ENCODE measurements around the gene GPR39. TPM values are rescaled to one million over a fixed set of nuclear protein-coding genes. Genes with fewer than 3 reads are reported as not detected.

GPR39 gene
- total RNA-seq, 1 donor from 2014 or later = 7.1 TPM

- Histone ChIP-seq H3K27me3 (ENCODE audit: control insufficient read depth, insufficient read depth, low read length) (no peaks in the 10 kb centered on the region), H3K36me3 (ENCODE audit: control insufficient read depth, insufficient read depth, low read length) (no peaks in the 10 kb centered on the region), H3K4me3 (ENCODE audit: low read depth, low read length) (no peak overlapping the region)
- no peak for DNase-seq (ENCODE audit: low read depth)
- no peak for TF ChIP-seq CTCF (IDR thresholded peaks at IDR 0.05; ENCODE audit: insufficient read depth, low read length, severe bottlenecking)
- no peak for FAIRE-seq
These were observed 67.5 kb downstream of the GPR39 start for GRCh38 chr2:132484144-132484543.

- TF ChIP-seq CTCF (IDR thresholded peaks at IDR 0.05; ENCODE audit: insufficient read depth, low read length, severe bottlenecking) = no peak
- DNase-seq (ENCODE audit: low read depth) = no peak
- no peak for FAIRE-seq
- Histone ChIP-seq H3K36me3 (ENCODE audit: control insufficient read depth, insufficient read depth, low read length) (no peaks in the 10 kb centered on the region), H3K4me3 (ENCODE audit: low read depth, low read length) (no peak overlapping the region), H3K27me3 (ENCODE audit: control insufficient read depth, insufficient read depth, low read length) (no peaks in the 10 kb centered on the region)
These were observed 71.9 kb downstream of the GPR39 start for GRCh38 chr2:132488491-132488890.

- TF ChIP-seq CTCF (IDR thresholded peaks at IDR 0.05; ENCODE audit: insufficient read depth, low read length, severe bottlenecking) = no peak
- FAIRE-seq = no peak
- DNase-seq (ENCODE audit: low read depth) = no peak
- Histone ChIP-seq H3K36me3 (ENCODE audit: control insufficient read depth, insufficient read depth, low read length) (no peaks in the 10 kb centered on the region), H3K4me3 (ENCODE audit: low read depth, low read length) (no peak overlapping the region), H3K27me3 (ENCODE audit: control insufficient read depth, insufficient read depth, low read length) (no peaks in the 10 kb centered on the region)
These were observed 72.5 kb downstream of the GPR39 start for GRCh38 chr2:132489150-132489549.

GRCh38 chr2:132495881-132496280 is 79.3 kb downstream of the GPR39 start:
- no peak for FAIRE-seq
- TF ChIP-seq CTCF (IDR thresholded peaks at IDR 0.05; ENCODE audit: insufficient read depth, low read length, severe bottlenecking) = no peak
- Histone ChIP-seq H3K4me3 (ENCODE audit: low read depth, low read length) (no peak overlapping the region), H3K36me3 (ENCODE audit: control insufficient read depth, insufficient read depth, low read length) (no peaks in the 10 kb centered on the region), H3K27me3 (ENCODE audit: control insufficient read depth, insufficient read depth, low read length) (no peaks in the 10 kb centered on the region)
- DNase-seq (ENCODE audit: low read depth) = no peak

GRCh38 chr2:132496555-132496954 is 80.0 kb downstream of the GPR39 start:
- H3K36me3 ChIP-seq (ENCODE audit: control insufficient read depth, insufficient read depth, low read length) = no peaks in the 10 kb centered on the region
- no peak for DNase-seq (ENCODE audit: low read depth)
- FAIRE-seq = no peak
- no peak for TF ChIP-seq CTCF (IDR thresholded peaks at IDR 0.05; ENCODE audit: insufficient read depth, low read length, severe bottlenecking)
- no peak overlapping the region for H3K4me3 ChIP-seq (ENCODE audit: low read depth, low read length)
- no peaks in the 10 kb centered on the region for H3K27me3 ChIP-seq (ENCODE audit: control insufficient read depth, insufficient read depth, low read length)

GRCh38 chr2:132497591-132497990 is 81.0 kb downstream of the GPR39 start:
- peak; percentile 58 for DNase-seq (ENCODE audit: low read depth)
- Histone ChIP-seq H3K36me3 (ENCODE audit: control insufficient read depth, insufficient read depth, low read length) (no peaks in the 10 kb centered on the region), H3K27me3 (ENCODE audit: control insufficient read depth, insufficient read depth, low read length) (no peaks in the 10 kb centered on the region), H3K4me3 (ENCODE audit: low read depth, low read length) (no peak overlapping the region)
- no peak for TF ChIP-seq CTCF (IDR thresholded peaks at IDR 0.05; ENCODE audit: insufficient read depth, low read length, severe bottlenecking)
- no peak for FAIRE-seq

All from bronchial epithelial cell (primary cell).